Thoracic aorta (tissue), 2 donors: ENCODE results near the gene ETV2. TPM values are rescaled to one million over a fixed set of nuclear protein-coding genes. Genes with fewer than 3 reads are reported as not detected.
A peak's percentile ranks its signal among the peaks of the same experiment; 100 is the strongest.

Source experiments
- ATAC-seq: fragments of 150-250 bp; one replicate; pipeline ENCODE4 v1.8.0; 2017; ENCODE audit warnings: low read depth; ENCODE audit not compliant: insufficient number of reproducible peaks, low FRiP score
- DNase-seq: peaks from one replicate; pipeline ENCODE4 v3.0.0-alpha.2; 2020; ENCODE audit warnings: low spot score
- H3K27ac ChIP-seq, 2 donors: fragments of 200-600 bp; sonication (generic); 1 replicate in 1 of 2; 2 replicates in 1 of 2; pipeline ENCODE4 v1.5.1; 2016; ENCODE audit warnings: mild to moderate bottlenecking in 2 of 2, moderate library complexity in 2 of 2
- H3K27me3 ChIP-seq: fragments of 200-600 bp; sonication (generic); replicated peaks from 2 replicates; pipeline ENCODE4 v1.6.0; 2016; ENCODE audit warnings: mild to moderate bottlenecking; ENCODE audit not compliant: insufficient read depth
- H3K36me3 ChIP-seq: fragments of 200-600 bp; sonication (generic); one replicate; pipeline ENCODE4 v1.5.1; 2016
- H3K4me1 ChIP-seq, 2 donors: fragments of 200-600 bp; sonication (generic); 1 replicate in 1 of 2; 2 replicates in 1 of 2; pipeline versions ENCODE4 v1.5.1 to v1.6.0; 2016; ENCODE audit warnings: low read depth in 2 of 2, mild to moderate bottlenecking in 1 of 2; ENCODE audit not compliant: control insufficient read depth in 1 of 2
- H3K4me3 ChIP-seq: fragments of 200-600 bp; sonication (generic); 2 replicates; pipeline ENCODE4 v1.5.1; 2016; ENCODE audit warnings: mild to moderate bottlenecking
- H3K9me3 ChIP-seq: fragments of 200-600 bp; sonication (generic); 2 replicates; pipeline ENCODE4 v1.5.1; 2016
- total RNA-seq, 2 donors: library from RNA; depleted of rRNA; stranded (reverse); fragments of >200 nt; gene quantifications; one replicate each; pipeline versions ENCODE4 v1.1.0 to v1.2.3, GENCODE V29; 2016
- TF ChIP-seq, protein P1 (sequence below): fragments of 200-600 bp; sonication (generic); IDR thresholded peaks from one replicate; pipeline ENCODE4 v1.5.1; 2019; ENCODE audit warnings: antibody characterized with exemption

Gene ETV2
- total RNA-seq, 2 donors from 2014 or later: not detected

DNA sequence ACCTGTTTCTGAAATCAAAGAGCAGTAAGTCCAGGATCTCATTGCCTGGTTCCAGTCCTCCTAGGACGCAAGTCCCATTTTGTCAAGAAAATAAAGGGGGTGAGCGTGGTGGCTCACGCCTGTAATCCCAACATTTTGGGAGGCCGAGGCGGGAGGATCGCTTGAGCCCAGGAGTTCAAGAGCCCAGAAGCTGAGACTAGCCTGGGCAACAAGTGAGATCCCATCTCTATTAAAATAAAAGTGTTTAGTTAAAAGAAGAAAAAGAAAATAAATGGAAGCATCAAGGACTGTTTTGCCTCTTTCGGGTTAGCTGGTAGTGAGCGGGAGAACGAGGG, 29.4 kb upstream of the ETV2 start:
- Histone ChIP-seq H3K27ac (no peak overlapping the region), H3K9me3 (no peaks in the 10 kb centered on the region), H3K27me3 (no peaks in the 10 kb centered on the region), H3K36me3 (no peaks in the 10 kb centered on the region), H3K4me1 (peaks cover 8 to 13% of the 10 kb centered on the region in 2 donors), H3K4me3 (peak overlapping the region; percentile 88)
- TF ChIP-seq, protein P1, sequence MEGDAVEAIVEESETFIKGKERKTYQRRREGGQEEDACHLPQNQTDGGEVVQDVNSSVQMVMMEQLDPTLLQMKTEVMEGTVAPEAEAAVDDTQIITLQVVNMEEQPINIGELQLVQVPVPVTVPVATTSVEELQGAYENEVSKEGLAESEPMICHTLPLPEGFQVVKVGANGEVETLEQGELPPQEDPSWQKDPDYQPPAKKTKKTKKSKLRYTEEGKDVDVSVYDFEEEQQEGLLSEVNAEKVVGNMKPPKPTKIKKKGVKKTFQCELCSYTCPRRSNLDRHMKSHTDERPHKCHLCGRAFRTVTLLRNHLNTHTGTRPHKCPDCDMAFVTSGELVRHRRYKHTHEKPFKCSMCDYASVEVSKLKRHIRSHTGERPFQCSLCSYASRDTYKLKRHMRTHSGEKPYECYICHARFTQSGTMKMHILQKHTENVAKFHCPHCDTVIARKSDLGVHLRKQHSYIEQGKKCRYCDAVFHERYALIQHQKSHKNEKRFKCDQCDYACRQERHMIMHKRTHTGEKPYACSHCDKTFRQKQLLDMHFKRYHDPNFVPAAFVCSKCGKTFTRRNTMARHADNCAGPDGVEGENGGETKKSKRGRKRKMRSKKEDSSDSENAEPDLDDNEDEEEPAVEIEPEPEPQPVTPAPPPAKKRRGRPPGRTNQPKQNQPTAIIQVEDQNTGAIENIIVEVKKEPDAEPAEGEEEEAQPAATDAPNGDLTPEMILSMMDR: no peak
- DNase-seq (no peak), ATAC-seq (no peak)

DNA sequence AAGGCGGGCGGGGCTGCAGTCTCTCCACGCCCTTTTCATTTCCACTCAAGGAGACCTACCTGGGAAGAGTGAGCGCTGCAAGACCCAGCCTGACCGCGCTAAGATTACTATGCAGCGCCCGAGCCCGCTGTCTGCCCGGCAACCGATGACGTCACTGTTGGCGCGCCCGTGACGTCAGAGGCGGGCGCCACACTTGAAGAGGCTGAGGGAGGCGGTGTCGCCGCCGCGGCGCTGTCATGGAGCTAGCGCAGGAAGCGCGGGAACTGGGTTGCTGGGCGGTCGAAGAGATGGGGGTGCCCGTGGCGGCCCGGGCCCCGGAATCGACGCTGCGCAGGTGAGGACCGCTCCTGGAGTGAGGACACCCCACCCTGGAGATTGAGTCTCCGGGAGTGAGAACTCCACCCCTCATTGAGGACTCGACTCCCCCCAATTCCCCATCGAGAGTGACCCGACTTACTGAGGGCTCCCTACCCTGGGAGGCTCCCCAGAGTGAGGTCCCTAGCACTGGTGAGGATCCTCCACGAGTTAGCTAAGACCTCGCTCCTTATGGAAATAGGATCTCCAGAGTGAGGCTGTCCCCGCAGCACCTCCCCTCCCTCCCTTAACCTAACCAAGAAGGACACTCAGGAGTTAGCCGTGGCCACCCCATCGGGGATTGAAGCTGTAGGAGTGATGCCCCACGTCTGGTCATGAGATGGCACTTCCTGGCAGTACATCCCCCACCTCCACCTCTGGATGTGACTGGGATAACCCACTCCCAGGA, 28.8 kb upstream of the ETV2 start, which contains the start of gene HAUS5:
Gene HAUS5, plus strand, starts transcription at position 177 of the 763 bp plus-strand sequence. Its CDS starts 60 bp downstream, at position 237.
- peaks cover 8 to 13% of the 10 kb centered on the region in 2 donors for H3K4me1 ChIP-seq
- ATAC-seq (peak; percentile 90), DNase-seq (peak; percentile 78)
- H3K9me3 ChIP-seq: no peaks in the 10 kb centered on the region
- H3K36me3 ChIP-seq: no peaks in the 10 kb centered on the region
- H3K4me3 ChIP-seq: peak within 1 kb of the TSS; percentile 88
- peak within 1 kb of the TSS; percentile 22 to 57 for H3K27ac ChIP-seq
- no peaks in the 10 kb centered on the region for H3K27me3 ChIP-seq
- TF ChIP-seq, protein P1: no peak

DNA sequence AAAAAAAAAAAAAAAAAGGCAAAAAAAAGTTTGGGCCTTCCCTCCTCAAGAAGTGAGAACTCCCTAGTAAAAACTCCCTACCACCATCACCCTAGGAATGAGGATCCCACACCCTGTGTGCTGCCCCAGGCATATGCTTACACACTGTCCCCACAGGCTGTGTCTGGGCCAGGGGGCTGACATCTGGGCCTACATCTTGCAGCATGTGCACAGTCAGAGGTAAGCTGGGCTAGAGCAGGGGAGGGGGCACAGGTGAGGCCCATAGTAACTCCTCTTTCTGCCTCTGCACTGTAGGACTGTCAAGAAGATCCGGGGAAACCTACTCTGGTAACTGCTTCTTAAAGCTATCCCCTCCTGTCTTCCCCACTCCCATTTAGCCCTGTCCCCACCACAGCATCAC, 28.0 kb upstream of the ETV2 start:
- Histone ChIP-seq H3K36me3 (no peaks in the 10 kb centered on the region), H3K4me3 (no peak overlapping the region), H3K27me3 (no peaks in the 10 kb centered on the region), H3K9me3 (no peaks in the 10 kb centered on the region), H3K27ac (no peak overlapping the region), H3K4me1 (peaks cover 8 to 13% of the 10 kb centered on the region in 2 donors)
- TF ChIP-seq, protein P1: no peak
- ATAC-seq (no peak), DNase-seq (no peak)

DNA sequence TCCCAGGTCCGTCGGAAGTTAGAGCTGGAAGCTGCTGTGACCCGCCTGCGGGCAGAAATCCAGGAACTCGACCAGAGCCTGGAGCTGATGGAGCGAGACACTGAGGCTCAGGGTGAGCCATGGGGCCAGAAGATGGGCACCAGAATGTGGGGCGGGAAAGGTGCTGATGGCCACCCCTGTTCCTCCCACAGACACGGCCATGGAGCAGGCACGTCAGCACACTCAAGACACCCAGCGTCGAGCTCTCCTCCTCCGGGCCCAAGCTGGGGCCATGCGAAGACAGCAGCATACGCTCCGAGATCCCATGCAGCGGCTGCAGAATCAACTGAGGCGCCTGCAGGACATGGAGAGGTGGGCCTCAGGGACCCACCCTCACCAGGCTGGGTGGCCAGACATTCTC, 26.5 kb upstream of the ETV2 start:
- Histone ChIP-seq H3K9me3 (no peaks in the 10 kb centered on the region), H3K27me3 (no peaks in the 10 kb centered on the region), H3K27ac (no peak overlapping the region), H3K4me3 (no peak overlapping the region), H3K36me3 (no peaks in the 10 kb centered on the region), H3K4me1 (peaks cover 8 to 13% of the 10 kb centered on the region in 2 donors)
- ATAC-seq (no peak), DNase-seq (no peak)
- TF ChIP-seq, protein P1: no peak

DNA sequence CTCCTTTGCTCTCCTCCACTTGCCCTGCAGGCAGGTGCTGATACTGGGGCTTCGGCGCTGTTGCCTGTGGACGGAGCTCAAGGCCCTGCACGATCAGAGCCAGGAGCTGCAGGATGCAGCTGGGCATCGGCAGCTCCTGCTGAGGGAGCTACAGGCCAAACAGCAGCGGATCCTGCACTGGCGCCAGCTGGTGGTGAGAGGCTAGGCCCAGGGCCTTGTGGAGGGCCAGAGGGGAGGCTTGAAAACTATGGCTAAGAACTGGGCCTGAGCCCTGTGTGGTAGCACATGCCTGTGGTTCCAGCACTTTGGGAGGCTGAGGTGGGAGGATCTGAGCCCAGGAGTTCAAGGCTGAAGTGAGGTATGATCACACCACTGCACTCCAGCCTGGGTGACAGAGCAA, 22.7 kb upstream of the ETV2 start:
- DNase-seq: no peak
- H3K4me3 ChIP-seq: no peak overlapping the region
- no peaks in the 10 kb centered on the region for H3K27me3 ChIP-seq
- TF ChIP-seq, protein P1: no peak
- H3K9me3 ChIP-seq: no peaks in the 10 kb centered on the region
- H3K4me1 ChIP-seq: no peaks in the 10 kb centered on the region
- no peak overlapping the region for H3K27ac ChIP-seq
- no peak for ATAC-seq
- no peaks in the 10 kb centered on the region for H3K36me3 ChIP-seq
